SH-SY5Y (cell line): ENCODE measurements around the gene COL13A1.

ENCODE experiments used
- GATA2 ChIP-seq: IDR thresholded peaks from 2 replicates; pipeline ENCODE4 v1.6.1; 2011; ENCODE audit warnings: mild to moderate bottlenecking, low read depth, low read length
- GATA3 ChIP-seq: IDR thresholded peaks from 2 replicates; pipeline ENCODE4 v1.6.1; 2011; ENCODE audit warnings: low read depth, mild to moderate bottlenecking, low read length, moderate library complexity

GRCh38 chr10:69866688-69867461 is 65.2 kb downstream of the COL13A1 start:
- no peak for TF ChIP-seq GATA2
- no peak for TF ChIP-seq GATA3
